Measurements from ENCODE around the gene SHTN1.

DNA sequence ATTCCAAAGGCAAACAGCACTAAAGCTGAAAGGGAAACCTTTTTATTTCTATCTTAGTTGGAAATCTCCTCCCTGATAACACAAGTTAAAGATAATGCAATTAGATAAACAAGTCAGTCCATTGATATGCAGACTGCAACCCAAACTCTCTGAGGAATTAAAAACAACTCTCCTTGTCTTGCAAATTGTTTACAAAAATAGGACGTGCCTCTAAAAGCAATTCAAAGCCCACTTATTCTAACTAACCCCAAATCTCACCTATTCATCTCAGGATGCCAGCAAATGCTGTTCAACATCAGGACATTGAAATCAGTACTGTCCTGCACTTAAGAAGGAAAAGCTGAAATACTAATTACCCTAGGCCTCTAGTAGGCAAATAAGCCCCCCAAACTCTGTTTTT, 12.8 kb downstream of the SHTN1 start:
- TF ChIP-seq, protein P1, sequence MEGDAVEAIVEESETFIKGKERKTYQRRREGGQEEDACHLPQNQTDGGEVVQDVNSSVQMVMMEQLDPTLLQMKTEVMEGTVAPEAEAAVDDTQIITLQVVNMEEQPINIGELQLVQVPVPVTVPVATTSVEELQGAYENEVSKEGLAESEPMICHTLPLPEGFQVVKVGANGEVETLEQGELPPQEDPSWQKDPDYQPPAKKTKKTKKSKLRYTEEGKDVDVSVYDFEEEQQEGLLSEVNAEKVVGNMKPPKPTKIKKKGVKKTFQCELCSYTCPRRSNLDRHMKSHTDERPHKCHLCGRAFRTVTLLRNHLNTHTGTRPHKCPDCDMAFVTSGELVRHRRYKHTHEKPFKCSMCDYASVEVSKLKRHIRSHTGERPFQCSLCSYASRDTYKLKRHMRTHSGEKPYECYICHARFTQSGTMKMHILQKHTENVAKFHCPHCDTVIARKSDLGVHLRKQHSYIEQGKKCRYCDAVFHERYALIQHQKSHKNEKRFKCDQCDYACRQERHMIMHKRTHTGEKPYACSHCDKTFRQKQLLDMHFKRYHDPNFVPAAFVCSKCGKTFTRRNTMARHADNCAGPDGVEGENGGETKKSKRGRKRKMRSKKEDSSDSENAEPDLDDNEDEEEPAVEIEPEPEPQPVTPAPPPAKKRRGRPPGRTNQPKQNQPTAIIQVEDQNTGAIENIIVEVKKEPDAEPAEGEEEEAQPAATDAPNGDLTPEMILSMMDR (conservative IDR thresholded peaks at IDR 0.05 in 1 of 2, IDR thresholded peaks at IDR 0.05 in 1 of 2; ENCODE audit: extremely low read depth in 1 of 2, insufficient read depth in 1 of 2, low read depth in 1 of 2, low read length in 2 of 2), result no peak
- TF ChIP-seq EZH2 (IDR thresholded peaks at IDR 0.05; ENCODE audit: borderline replicate concordance, low read length), result no peak

Measured in mammary epithelial cell (primary cell).